ENCODE measurements around the gene AGPAT3. TPM values are rescaled to one million over a fixed set of nuclear protein-coding genes. Genes with fewer than 3 reads are reported as not detected.
"Not testable (repeated sequence)": the region's sequence is repeated elsewhere in the genome, so short reads cannot be mapped to it uniquely, and the experiment has no call there.

AGPAT3 gene
- total RNA-seq, 1 donor from 2014 or later = 63.2 TPM

GRCh38 chr21:43842742-43843141 is 22.3 kb upstream of the AGPAT3 start:
- no peaks in the 10 kb centered on the region for H3K36me3 Mint-ChIP-seq (ENCODE audit: unreplicated experiment)
- H3K27me3 Mint-ChIP-seq (ENCODE audit: unreplicated experiment) = peaks cover 8% of the 10 kb centered on the region
- no peak overlapping the region for H3K4me3 Mint-ChIP-seq (ENCODE audit: unreplicated experiment)
- no peak overlapping the region for H3K27ac Mint-ChIP-seq (ENCODE audit: unreplicated experiment)
- no peak for DNase-seq (ENCODE audit: extremely low spot score, unreplicated experiment)
- no peak for TF ChIP-seq CTCF (IDR thresholded peaks at IDR 0.05)
- H3K9me3 Mint-ChIP-seq (ENCODE audit: unreplicated experiment) = no peaks in the 10 kb centered on the region
- H3K4me1 Mint-ChIP-seq (ENCODE audit: unreplicated experiment) = no peaks in the 10 kb centered on the region

GRCh38 chr21:43844906-43845305 is 20.1 kb upstream of the AGPAT3 start:
- H3K27ac Mint-ChIP-seq (ENCODE audit: unreplicated experiment); H3K9me3 Mint-ChIP-seq (ENCODE audit: unreplicated experiment); H3K4me1 Mint-ChIP-seq (ENCODE audit: unreplicated experiment); H3K36me3 Mint-ChIP-seq (ENCODE audit: unreplicated experiment); H3K4me3 Mint-ChIP-seq (ENCODE audit: unreplicated experiment); DNase-seq (ENCODE audit: extremely low spot score, unreplicated experiment); H3K27me3 Mint-ChIP-seq (ENCODE audit: unreplicated experiment): not testable (repeated sequence)

- Mint-ChIP-seq H3K27ac (ENCODE audit: unreplicated experiment) (no peak overlapping the region), H3K9me3 (ENCODE audit: unreplicated experiment) (no peaks in the 10 kb centered on the region), H3K4me3 (ENCODE audit: unreplicated experiment) (no peak overlapping the region), H3K4me1 (ENCODE audit: unreplicated experiment) (no peaks in the 10 kb centered on the region), H3K27me3 (ENCODE audit: unreplicated experiment) (peaks cover 4% of the 10 kb centered on the region), H3K36me3 (ENCODE audit: unreplicated experiment) (no peaks in the 10 kb centered on the region)
- DNase-seq (ENCODE audit: extremely low spot score, unreplicated experiment) = no peak
- TF ChIP-seq CTCF (IDR thresholded peaks at IDR 0.05) = no peak
Observed at GRCh38 chr21:43845386-43845785, 19.6 kb upstream of the AGPAT3 start.

GRCh38 chr21:43846430-43846829 is 18.6 kb upstream of the AGPAT3 start:
- H3K4me1 Mint-ChIP-seq (ENCODE audit: unreplicated experiment) = no peaks in the 10 kb centered on the region
- H3K27ac Mint-ChIP-seq (ENCODE audit: unreplicated experiment) = no peak overlapping the region
- H3K27me3 Mint-ChIP-seq (ENCODE audit: unreplicated experiment) = peaks cover 14% of the 10 kb centered on the region
- H3K9me3 Mint-ChIP-seq (ENCODE audit: unreplicated experiment) = no peaks in the 10 kb centered on the region
- H3K36me3 Mint-ChIP-seq (ENCODE audit: unreplicated experiment) = no peaks in the 10 kb centered on the region
- no peak overlapping the region for H3K4me3 Mint-ChIP-seq (ENCODE audit: unreplicated experiment)
- DNase-seq (ENCODE audit: extremely low spot score, unreplicated experiment) = no peak
- no peak for TF ChIP-seq CTCF (IDR thresholded peaks at IDR 0.05)

- Mint-ChIP-seq H3K4me3 (ENCODE audit: unreplicated experiment) (no peak overlapping the region), H3K36me3 (ENCODE audit: unreplicated experiment) (no peaks in the 10 kb centered on the region), H3K4me1 (ENCODE audit: unreplicated experiment) (no peaks in the 10 kb centered on the region), H3K9me3 (ENCODE audit: unreplicated experiment) (no peaks in the 10 kb centered on the region), H3K27me3 (ENCODE audit: unreplicated experiment) (peaks cover 14% of the 10 kb centered on the region), H3K27ac (ENCODE audit: unreplicated experiment) (no peak overlapping the region)
- no peak for DNase-seq (ENCODE audit: extremely low spot score, unreplicated experiment)
- TF ChIP-seq CTCF (IDR thresholded peaks at IDR 0.05) = no peak
Observed at GRCh38 chr21:43847301-43847700, 17.7 kb upstream of the AGPAT3 start.

GRCh38 chr21:43848771-43849170 is 16.3 kb upstream of the AGPAT3 start:
- H3K4me1 Mint-ChIP-seq (ENCODE audit: unreplicated experiment) = no peaks in the 10 kb centered on the region
- H3K9me3 Mint-ChIP-seq (ENCODE audit: unreplicated experiment) = no peaks in the 10 kb centered on the region
- no peak overlapping the region for H3K27ac Mint-ChIP-seq (ENCODE audit: unreplicated experiment)
- peaks cover 14% of the 10 kb centered on the region for H3K27me3 Mint-ChIP-seq (ENCODE audit: unreplicated experiment)
- no peak for DNase-seq (ENCODE audit: extremely low spot score, unreplicated experiment)
- no peak for TF ChIP-seq CTCF (IDR thresholded peaks at IDR 0.05)
- H3K4me3 Mint-ChIP-seq (ENCODE audit: unreplicated experiment) = no peak overlapping the region
- H3K36me3 Mint-ChIP-seq (ENCODE audit: unreplicated experiment) = no peaks in the 10 kb centered on the region

Measured in osteocyte (in vitro differentiated cells).